Tongue (tissue), 2 donors: Measurements from ENCODE around the gene WDR7. TPM values are rescaled to one million over a fixed set of nuclear protein-coding genes. Genes with fewer than 3 reads are reported as not detected.

Source experiments
- DNase-seq: peaks from one replicate; pipeline ENCODE4 v3.0.0-alpha.2; 2015
- total RNA-seq: library from RNA; depleted of rRNA; stranded (reverse); fragments of >200 nt; gene quantifications from one replicate; pipeline ENCODE4 v1.2.3, GENCODE V29; 2014

The WDR7 gene
- total RNA-seq, 1 donor from 2014 or later = 34.7 TPM

- DNase-seq = no peak
These were observed 153.2 kb downstream of the WDR7 start for GRCh38 chr18:56804395-56804794.

- DNase-seq = no peak
These were observed 156.7 kb downstream of the WDR7 start for GRCh38 chr18:56807901-56808300.

DNA sequence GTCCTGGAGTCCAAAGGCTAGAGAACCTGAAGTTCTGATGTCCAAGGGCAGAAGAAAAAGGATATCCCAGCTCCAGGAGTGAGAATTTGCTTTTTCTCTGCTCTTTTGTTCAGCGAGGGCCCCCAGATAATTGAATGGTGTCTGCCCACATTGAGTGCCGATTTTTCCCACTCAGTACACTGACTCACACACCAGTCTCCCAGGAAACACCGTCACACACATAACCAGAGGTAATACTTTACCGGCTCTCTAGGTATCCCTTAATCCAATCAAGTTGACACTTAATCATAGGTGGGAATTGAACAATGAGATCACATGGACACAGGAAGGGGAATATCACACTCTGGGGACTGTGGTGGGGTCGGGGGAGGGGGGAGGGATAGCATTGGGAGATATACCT is 161.5 kb downstream of the WDR7 start:
- no peak for DNase-seq

DNA sequence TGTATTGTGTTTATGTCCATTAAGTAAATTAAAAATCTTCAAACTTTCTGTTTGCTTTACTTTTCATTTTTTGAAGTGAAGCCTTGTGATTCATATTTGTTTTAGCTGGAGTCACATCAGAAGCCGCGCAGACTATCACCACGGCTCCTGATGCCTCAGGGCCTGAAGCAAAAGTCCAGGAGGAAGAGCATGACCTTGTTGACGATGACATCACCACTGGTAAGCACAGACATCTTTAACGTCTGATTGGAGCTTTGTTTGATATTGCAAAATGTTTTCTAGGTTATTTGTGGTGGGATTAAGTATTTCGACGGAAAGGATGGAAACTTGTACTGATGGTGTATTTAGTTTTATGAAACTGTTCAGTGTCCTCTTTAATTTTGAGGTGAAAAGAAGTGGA is 164.8 kb downstream of the WDR7 start:
- no peak for DNase-seq

DNA sequence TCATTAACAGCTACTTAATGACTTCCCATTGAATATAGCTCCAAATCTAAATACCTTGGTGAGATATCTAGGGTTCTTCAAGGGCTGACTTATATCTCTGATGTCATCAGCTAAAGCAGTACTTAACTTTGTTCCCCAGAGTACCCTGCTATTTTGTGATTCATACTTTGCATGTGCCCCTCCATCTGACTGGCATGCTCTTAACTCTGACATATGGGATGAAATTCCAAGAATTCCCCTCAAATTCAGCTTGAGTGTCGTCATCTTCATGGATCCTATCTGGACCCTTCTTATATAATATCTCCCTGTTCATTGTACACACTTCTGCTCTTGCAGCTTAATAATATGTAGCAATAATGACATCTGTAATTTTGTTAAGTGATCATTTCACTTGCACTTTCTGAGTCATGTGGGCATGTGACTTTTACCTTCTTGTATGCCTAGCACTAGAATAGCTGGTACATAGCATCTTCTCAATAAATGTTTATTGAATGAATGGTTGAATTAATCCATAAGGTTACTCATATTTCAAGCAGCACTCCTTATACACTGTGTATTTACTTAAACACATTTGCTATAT is 172.9 kb downstream of the WDR7 start:
- no peak for DNase-seq

DNA sequence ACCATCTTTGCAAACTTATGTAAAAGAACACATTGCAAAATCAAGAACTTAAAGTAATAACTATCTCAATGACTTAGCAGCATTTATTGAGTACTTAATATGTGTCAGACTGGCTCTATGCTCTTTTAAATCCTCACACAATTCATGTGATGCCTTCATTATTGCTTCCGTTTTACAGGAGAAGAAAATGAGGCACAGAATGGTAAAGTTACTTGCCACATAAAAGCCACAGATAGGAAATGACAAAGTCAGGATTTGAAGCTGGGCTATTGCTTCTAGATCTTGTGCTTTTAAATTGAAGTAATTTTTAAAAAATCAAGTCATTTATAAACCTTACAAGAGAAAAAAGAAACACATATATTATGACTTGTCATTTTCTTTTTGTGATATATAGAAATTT is 174.2 kb downstream of the WDR7 start:
- no peak for DNase-seq

- DNase-seq = no peak
These were observed 174.7 kb downstream of the WDR7 start for GRCh38 chr18:56825878-56826277.

GRCh38 chr18:56831988-56832387 is 180.8 kb downstream of the WDR7 start:
- no peak for DNase-seq

DNA sequence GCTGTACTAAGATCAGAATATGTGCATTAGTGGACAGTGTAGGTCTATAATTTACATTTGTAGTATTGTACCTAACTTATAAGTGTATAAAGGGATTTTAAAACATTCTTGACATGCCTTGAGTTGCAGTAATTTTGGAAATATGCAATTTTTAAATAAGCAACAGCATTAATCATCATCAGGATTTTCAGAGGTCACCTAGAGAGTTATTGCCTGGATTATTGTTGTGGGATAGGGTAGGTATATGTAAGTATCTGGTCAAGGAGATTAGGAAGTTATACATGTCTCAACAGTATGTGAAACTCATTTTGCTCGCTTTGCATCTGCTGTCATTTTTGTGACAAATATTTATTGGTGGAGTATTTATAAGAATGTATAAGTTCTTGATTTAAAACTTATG is 184.2 kb downstream of the WDR7 start:
- no peak for DNase-seq

DNA sequence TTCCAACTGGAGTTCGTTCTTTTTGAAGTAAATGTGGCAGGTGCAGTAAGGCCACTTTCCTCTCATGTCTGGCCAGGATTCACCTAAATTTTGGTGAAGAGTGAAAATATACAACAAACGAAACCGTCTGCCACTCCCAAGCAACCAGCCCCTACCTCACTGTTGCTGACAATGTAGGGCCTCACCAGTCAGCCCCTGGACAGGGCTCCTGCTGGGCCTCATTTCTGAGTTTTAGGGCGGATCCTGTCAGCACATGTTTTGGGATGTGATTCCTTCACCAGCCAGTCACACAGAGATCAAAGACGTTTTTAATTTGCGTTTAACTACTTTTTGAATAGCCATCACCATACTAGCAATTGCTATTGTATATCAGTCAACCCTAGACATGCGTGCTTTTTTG is 185.0 kb downstream of the WDR7 start:
- DNase-seq = no peak

DNA sequence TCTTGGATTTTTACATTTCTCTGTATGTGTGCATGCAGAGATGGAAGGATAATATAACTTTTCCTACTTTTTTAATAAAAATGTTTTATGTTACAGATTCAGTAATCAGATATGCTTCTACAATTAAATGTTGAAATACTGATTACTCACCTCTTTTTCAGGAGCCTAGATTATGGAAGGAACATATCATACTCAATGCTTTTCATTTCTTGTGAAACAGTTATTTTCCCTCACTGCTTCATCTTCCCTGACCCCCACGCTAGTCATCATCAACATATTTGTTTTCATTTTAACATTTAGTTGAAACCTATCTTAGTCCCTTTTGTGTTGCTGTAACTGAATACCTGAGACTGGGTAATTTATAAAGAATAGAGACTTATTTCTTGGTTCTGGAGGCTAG is 190.7 kb downstream of the WDR7 start:
- no peak for DNase-seq

DNA sequence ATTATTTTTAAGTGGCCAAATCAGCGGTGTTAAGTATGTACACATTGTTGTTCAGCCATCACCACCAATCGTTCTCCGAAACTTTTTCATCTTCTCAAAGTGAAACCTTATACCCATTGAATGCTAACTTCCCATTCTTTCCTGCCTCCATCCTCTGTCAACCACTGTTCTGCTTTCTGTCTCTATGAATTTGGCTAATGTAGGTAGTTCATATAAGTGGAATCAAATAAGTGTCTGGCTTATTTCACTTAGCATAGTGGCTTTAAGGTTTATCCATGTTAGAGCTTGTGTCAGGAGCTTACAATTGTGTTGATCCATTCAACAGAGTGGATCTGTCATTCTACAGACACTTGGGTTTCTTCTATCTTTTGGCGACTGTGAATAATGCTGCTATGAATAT is 192.1 kb downstream of the WDR7 start:
- no peak for DNase-seq

DNA sequence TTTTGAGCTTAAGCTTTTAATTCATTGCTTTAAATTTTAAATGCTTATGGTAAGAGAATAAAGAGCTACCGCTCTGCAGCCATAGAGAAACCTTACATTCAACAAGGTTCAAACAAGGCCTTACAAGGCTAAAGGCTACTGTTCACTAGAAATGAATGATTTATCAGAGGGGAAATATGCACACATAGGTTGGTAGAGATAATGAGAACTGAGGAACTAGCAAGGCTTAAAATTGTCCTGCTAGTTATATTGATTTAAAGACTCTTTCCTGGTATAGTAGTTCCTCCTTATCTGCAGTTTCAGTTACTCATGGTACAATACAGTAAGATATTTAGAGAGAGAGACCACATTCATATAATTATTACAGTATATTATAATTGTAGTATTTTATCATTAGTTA is 193.4 kb downstream of the WDR7 start:
- no peak for DNase-seq

DNA sequence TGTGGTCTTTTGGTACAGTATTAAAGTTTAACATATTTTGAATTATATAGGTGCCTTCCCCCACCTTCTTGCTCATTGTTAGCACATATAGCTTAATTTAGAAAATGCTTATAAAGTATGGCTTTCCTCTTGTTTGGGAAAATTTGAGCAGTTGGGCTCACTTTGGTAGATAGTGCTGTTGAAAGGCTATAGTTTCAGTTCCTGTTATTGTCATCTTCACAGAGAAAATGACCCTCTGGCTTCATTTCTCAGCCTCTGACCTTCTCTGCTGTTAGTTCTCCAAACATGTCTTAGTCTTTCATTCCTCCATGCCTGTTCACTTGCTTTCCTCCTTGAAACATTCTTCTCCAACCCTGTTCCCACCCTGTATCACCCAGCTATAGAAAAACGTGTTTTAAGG is 200.6 kb downstream of the WDR7 start:
- DNase-seq = no peak

GRCh38 chr18:56853961-56854360 is 202.8 kb downstream of the WDR7 start:
- no peak for DNase-seq

DNA sequence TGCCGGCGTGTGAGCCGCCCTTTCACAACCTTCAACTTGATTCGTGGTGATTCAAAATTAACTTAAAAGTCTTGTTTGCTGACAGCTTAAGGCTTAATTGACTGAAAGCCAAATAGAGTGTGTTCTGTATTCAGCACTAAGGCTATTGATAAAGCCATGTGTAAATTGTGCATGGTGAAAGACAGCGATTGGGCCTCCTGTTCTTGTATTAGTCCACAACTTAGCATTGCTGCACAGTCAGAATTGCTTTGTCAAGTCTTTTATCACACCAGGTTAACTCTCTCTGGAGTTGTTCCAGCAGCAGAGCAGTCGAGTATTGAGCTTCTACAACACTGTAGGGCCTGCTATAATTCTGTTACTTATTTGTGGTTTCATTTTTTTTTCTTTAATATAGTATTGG is 210.1 kb downstream of the WDR7 start:
- no peak for DNase-seq

- DNase-seq = peak; percentile 61
These were observed 218.1 kb downstream of the WDR7 start for GRCh38 chr18:56869189-56869777.

- no peak for DNase-seq
These were observed 219.8 kb downstream of the WDR7 start for GRCh38 chr18:56870982-56871381.

- no peak for DNase-seq
These were observed 221.0 kb downstream of the WDR7 start for GRCh38 chr18:56872140-56872539.

- peak; percentile 2 for DNase-seq
These were observed 222.4 kb downstream of the WDR7 start for GRCh38 chr18:56873441-56874140.

- no peak for DNase-seq
These were observed 227.6 kb downstream of the WDR7 start for GRCh38 chr18:56878711-56879110.

GRCh38 chr18:56884511-56884910 is 233.4 kb downstream of the WDR7 start:
- DNase-seq = no peak

DNA sequence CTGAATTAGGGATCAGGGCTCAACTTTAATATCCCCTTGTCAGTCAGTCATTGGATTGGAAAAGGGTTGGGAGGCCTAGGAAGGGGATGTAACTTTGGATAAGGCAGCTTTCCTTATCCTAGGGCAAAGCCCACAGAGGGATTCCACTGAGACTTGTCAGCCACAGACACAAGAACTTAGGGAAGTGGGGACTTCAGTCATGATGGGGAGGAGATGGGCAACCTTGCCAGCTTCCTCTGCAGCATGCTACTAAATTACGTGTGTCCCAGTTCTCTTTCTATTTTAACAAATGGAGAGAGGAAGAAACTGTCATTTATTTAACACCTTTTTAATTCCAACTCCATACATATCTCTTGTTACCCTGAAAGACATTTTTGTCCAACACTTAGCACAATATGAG is 237.8 kb downstream of the WDR7 start:
- no peak for DNase-seq

- DNase-seq = no peak
These were observed 238.5 kb downstream of the WDR7 start for GRCh38 chr18:56889621-56890020.
